ENCODE measurements around the gene FBXL14. TPM values are rescaled to one million over a fixed set of nuclear protein-coding genes. Genes with fewer than 3 reads are reported as not detected.
A peak's percentile ranks its signal among the peaks of the same experiment; 100 is the strongest.

Gene FBXL14
- total RNA-seq, 4 donors from 2014 or later = 6.3 to 20.4 (median 12.7) TPM

GRCh38 chr12:1590221-1590979, 4.0 kb downstream of the FBXL14 start:
- peak overlapping the region in 3 of 4 donors; percentile 9 to 49 (median 25) for H3K27ac ChIP-seq
- no peaks in the 10 kb centered on the region for H3K27me3 ChIP-seq
- peaks cover 2 to 51% (median 11%) of the 10 kb centered on the region in 4 donors for H3K4me1 ChIP-seq
- H3K4me3 ChIP-seq = peak overlapping the region in 2 of 4 donors; percentile 32 to 61
- peaks cover 0 to 4% (median 0%) of the 10 kb centered on the region in 3 donors for H3K36me3 ChIP-seq
- no peak for TF ChIP-seq POLR2A (IDR thresholded peaks at IDR 0.05)
- TF ChIP-seq, protein P1, sequence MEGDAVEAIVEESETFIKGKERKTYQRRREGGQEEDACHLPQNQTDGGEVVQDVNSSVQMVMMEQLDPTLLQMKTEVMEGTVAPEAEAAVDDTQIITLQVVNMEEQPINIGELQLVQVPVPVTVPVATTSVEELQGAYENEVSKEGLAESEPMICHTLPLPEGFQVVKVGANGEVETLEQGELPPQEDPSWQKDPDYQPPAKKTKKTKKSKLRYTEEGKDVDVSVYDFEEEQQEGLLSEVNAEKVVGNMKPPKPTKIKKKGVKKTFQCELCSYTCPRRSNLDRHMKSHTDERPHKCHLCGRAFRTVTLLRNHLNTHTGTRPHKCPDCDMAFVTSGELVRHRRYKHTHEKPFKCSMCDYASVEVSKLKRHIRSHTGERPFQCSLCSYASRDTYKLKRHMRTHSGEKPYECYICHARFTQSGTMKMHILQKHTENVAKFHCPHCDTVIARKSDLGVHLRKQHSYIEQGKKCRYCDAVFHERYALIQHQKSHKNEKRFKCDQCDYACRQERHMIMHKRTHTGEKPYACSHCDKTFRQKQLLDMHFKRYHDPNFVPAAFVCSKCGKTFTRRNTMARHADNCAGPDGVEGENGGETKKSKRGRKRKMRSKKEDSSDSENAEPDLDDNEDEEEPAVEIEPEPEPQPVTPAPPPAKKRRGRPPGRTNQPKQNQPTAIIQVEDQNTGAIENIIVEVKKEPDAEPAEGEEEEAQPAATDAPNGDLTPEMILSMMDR (IDR thresholded peaks at IDR 0.05) = no peak
- no peak for DNase-seq
- no peaks in the 10 kb centered on the region for H3K9me3 ChIP-seq

DNA sequence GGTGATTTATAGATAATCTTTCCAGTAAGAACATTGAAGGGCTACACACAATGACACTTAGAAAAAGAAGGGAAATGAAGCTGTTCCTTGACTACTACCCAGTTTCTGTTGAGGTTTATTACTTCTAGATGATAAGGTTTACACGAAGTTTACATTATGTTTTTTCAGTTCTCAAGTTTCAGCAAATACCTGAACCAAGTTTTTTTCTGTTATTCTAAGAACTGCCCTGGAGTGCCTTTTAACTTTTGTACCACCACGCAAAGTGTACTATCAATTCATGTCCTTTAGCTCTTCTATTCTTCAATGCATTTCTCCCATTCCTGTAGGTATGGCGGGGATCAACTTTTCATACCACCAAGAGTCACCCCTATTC, 5.8 kb downstream of the FBXL14 start:
- TF ChIP-seq POLR2A (IDR thresholded peaks at IDR 0.05) = no peak
- TF ChIP-seq, protein P1 (IDR thresholded peaks at IDR 0.05) = no peak
- DNase-seq = no peak
- Histone ChIP-seq H3K27ac (no peak overlapping the region), H3K27me3 (no peaks in the 10 kb centered on the region), H3K4me3 (no peak overlapping the region), H3K36me3 (peaks cover 0 to 4% (median 0%) of the 10 kb centered on the region in 3 donors), H3K9me3 (no peaks in the 10 kb centered on the region), H3K4me1 (peaks cover 0 to 47% (median 11%) of the 10 kb centered on the region in 4 donors)

DNA sequence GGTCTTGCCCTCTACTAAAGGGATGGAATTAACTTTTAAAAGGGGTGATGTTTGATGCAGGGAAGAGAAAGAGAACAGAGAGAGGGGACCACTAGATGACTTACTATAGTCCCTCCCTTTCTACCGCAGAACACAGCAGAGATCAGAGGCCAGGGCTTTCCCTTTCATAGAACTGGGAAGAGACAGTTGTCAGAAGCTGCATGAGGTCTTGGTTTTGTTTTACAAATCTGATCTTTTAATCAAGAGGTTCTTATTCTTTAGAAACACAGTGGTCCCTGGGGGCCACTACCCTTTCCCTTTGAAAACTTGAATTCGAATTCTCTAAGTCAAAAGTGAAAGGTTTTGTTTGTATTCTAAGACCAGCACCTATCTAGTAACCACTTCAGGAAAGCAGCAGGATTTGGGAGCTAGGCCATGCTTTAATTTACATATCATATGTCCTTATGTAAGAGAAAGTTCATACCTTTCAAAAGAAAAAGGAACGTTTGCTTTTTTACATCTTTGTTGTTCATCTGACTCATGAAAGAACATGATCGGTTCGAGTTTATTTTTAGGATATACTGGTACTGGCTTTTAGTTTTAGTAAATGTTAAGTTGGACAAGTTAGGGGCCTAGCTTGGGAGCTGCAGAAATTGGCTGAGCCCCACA, 6.3 kb downstream of the FBXL14 start:
- H3K4me3 ChIP-seq = no peak overlapping the region
- no peaks in the 10 kb centered on the region for H3K27me3 ChIP-seq
- no peak for DNase-seq
- no peaks in the 10 kb centered on the region for H3K9me3 ChIP-seq
- no peak overlapping the region for H3K27ac ChIP-seq
- peaks cover 0 to 4% (median 0%) of the 10 kb centered on the region in 3 donors for H3K36me3 ChIP-seq
- peaks cover 0 to 48% (median 11%) of the 10 kb centered on the region in 4 donors for H3K4me1 ChIP-seq
- TF ChIP-seq, protein P1 (IDR thresholded peaks at IDR 0.05) = no peak
- no peak for TF ChIP-seq POLR2A (IDR thresholded peaks at IDR 0.05)

- H3K27ac ChIP-seq = no peak overlapping the region
- peaks cover 0 to 14% (median 0%) of the 10 kb centered on the region in 4 donors for H3K4me1 ChIP-seq
- H3K9me3 ChIP-seq = no peaks in the 10 kb centered on the region
- H3K4me3 ChIP-seq = no peak overlapping the region
- DNase-seq = no peak
- no peaks in the 10 kb centered on the region for H3K27me3 ChIP-seq
- TF ChIP-seq, protein P1 (IDR thresholded peaks at IDR 0.05) = no peak
- TF ChIP-seq POLR2A (IDR thresholded peaks at IDR 0.05) = no peak
- peaks cover 0 to 4% (median 0%) of the 10 kb centered on the region in 3 donors for H3K36me3 ChIP-seq
These were observed 10.1 kb downstream of the FBXL14 start for GRCh38 chr12:1584326-1584725.

DNA sequence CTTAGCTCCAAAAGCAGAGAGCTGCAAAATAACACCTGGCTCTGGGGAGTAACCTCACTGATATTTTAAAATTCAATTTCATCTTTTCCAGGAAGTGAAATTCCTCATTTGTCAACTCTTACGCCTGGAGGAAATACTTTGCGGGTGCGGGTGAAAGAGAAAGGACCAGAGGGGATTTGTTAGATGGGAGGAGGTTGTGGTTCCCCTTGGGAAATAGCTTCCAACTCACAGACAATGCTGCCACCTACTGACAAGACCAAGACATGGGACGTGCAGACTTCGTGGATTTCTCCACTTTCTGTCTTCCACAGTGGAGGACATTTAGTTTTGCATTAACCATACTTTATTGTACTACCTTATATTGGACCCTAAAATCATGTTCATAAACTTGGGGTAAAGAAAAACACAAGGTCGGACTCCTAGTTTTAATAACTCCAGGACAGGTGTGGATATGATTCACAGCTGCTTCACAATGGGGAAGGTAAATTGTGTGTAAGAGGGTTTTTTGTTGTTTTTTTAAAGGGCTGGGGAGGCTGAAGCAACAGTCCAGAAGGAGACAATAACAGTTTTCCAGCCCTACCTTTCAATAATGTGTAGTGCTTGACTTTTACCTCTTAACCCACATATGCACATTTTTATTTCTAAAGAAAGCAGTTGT, 10.8 kb downstream of the FBXL14 start:
- Histone ChIP-seq H3K4me3 (no peak overlapping the region), H3K9me3 (no peaks in the 10 kb centered on the region), H3K27ac (no peak overlapping the region), H3K36me3 (peaks cover 0 to 4% (median 0%) of the 10 kb centered on the region in 3 donors), H3K4me1 (peaks cover 0 to 14% (median 0%) of the 10 kb centered on the region in 4 donors), H3K27me3 (no peaks in the 10 kb centered on the region)
- DNase-seq = peak in 2 of 3 donors; percentile 61 to 89
- TF ChIP-seq POLR2A (IDR thresholded peaks at IDR 0.05) = no peak
- TF ChIP-seq, protein P1 (IDR thresholded peaks at IDR 0.05) = peak; percentile 76 to 94 (median 86)
